Upper lobe of left lung (tissue), 6 donors: ENCODE measurements around the gene THSD7A. TPM values are rescaled to one million over a fixed set of nuclear protein-coding genes. Genes with fewer than 3 reads are reported as not detected.
A peak's percentile ranks its signal among the peaks of the same experiment; 100 is the strongest.

ENCODE experiments used
- ATAC-seq, 2 donors: fragments of 200-7000 bp; cut with Tn5 transposase; one replicate each; pipeline ENCODE4 v1.9.1; 2022; ENCODE audit warnings: mild to moderate bottlenecking in 2 of 2, moderate library complexity in 2 of 2; ENCODE audit not compliant: low FRiP score in 2 of 2
- DNase-seq, 2 donors: peaks; one replicate each; pipeline ENCODE4 v3.0.0-alpha.2; 2019 to 2020
- H3K27ac ChIP-seq, 4 donors: fragments of 200-600 bp; sonication (generic); one replicate each; pipeline ENCODE4 v1.5.1; 2016 to 2019
- H3K27me3 ChIP-seq, 4 donors: fragments of 200-600 bp; sonication (generic); one replicate each; pipeline ENCODE4 v1.5.1; 2017 to 2019
- H3K36me3 ChIP-seq, 4 donors: fragments of 200-600 bp; sonication (generic); one replicate each; pipeline ENCODE4 v1.5.1; 2016 to 2019
- H3K4me1 ChIP-seq, 4 donors: fragments of 200-600 bp; sonication (generic); one replicate each; pipeline ENCODE4 v1.5.1; 2018 to 2019
- H3K4me3 ChIP-seq, 4 donors: fragments of 200-600 bp; sonication (generic); one replicate each; pipeline ENCODE4 v1.5.1; 2017 to 2019; ENCODE audit warnings: mild to moderate bottlenecking in 2 of 4, moderate library complexity in 1 of 4
- H3K9me3 ChIP-seq, 4 donors: fragments of 200-600 bp; sonication (generic); one replicate each; pipeline ENCODE4 v1.5.1; 2018 to 2019
- CTCF ChIP-seq, 6 experiments: fragments of 450-650 bp in 4 of 6; fragments of 200-600 bp in 2 of 6; sonication (generic) in 2 of 6; IDR thresholded peaks; one replicate each; pipeline ENCODE4 v1.5.1; 2016 to 2019; ENCODE audit warnings: antibody characterized with exemption in 6 of 6
- EP300 ChIP-seq, 4 donors: sonication (generic); formaldehyde crosslinking; IDR thresholded peaks; one replicate each; pipeline ENCODE4 v1.5.1; 2017; ENCODE audit warnings: antibody characterized with exemption in 4 of 4, control low read depth in 2 of 4
- POLR2A ChIP-seq, 4 donors: fragments of 450-650 bp; IDR thresholded peaks; one replicate each; pipeline ENCODE4 v1.5.1; 2016 to 2017; ENCODE audit warnings: antibody characterized with exemption in 4 of 4, mild to moderate bottlenecking in 2 of 4
- POLR2AphosphoS5 ChIP-seq, 2 donors: sonication (generic); formaldehyde crosslinking; IDR thresholded peaks; one replicate each; pipeline ENCODE4 v1.5.1; 2017; ENCODE audit warnings: antibody characterized with exemption in 2 of 2
- WGBS, 2 donors: methylation state at CpG; one replicate each; pipeline ENCODE4 v1.1.5; 2017 to 2018; 5-methylcytosine and 5-hydroxymethylcytosine counted together
- total RNA-seq, 6 donors: library from RNA; depleted of rRNA in 4 of 6; stranded (reverse); fragments of >200 nt in 4 of 6; gene quantifications; one replicate each; pipeline versions ENCODE4 v1.1.0 to v1.2.1, GENCODE V29; 2016 to 2021
- donor health status: DM: no; HTN: no; CAD: no; lungs with moderate emphysema.
- donor health status: DM: no; HTN: yes; CAD: no; lungs with severe emphysema.

Gene THSD7A
- total RNA-seq, 6 donors from 2014 or later = 5.1 to 15.7 (median 7.0) TPM

- DNase-seq = no peak
- no peak overlapping the region for H3K27ac ChIP-seq
- no peak overlapping the region for H3K4me3 ChIP-seq
- no peaks in the 10 kb centered on the region for H3K27me3 ChIP-seq
- no peak for TF ChIP-seq POLR2A (IDR thresholded peaks at IDR 0.05)
- TF ChIP-seq POLR2AphosphoS5 (IDR thresholded peaks at IDR 0.05) = no peak
- TF ChIP-seq EP300 (IDR thresholded peaks at IDR 0.05) = peak in 2 of 4 donors; percentile 28 to 85
- TF ChIP-seq CTCF (IDR thresholded peaks at IDR 0.05) = no peak
- WGBS, 2 donors = 50 to 65% methylated on average over 2 of the region's 2 CpGs
- no peaks in the 10 kb centered on the region for H3K9me3 ChIP-seq
- peak in 1 of 2 donors; percentile 46 for ATAC-seq
- no peaks in the 10 kb centered on the region for H3K36me3 ChIP-seq
- H3K4me1 ChIP-seq = peaks cover 0 to 4% (median 0%) of the 10 kb centered on the region in 4 donors
These were observed 164.2 kb downstream of the THSD7A start for GRCh38 chr7:11667810-11668185.

- Histone ChIP-seq H3K36me3 (no peaks in the 10 kb centered on the region), H3K27ac (no peak overlapping the region), H3K4me3 (no peak overlapping the region), H3K9me3 (no peaks in the 10 kb centered on the region), H3K27me3 (no peaks in the 10 kb centered on the region), H3K4me1 (peaks cover 0 to 4% (median 0%) of the 10 kb centered on the region in 4 donors)
- ATAC-seq (no peak), DNase-seq (no peak)
- TF ChIP-seq POLR2AphosphoS5 (IDR thresholded peaks at IDR 0.05) (no peak), POLR2A (IDR thresholded peaks at IDR 0.05) (no peak), CTCF (IDR thresholded peaks at IDR 0.05) (no peak), EP300 (IDR thresholded peaks at IDR 0.05) (peak in 1 of 4 donors; percentile 46)
- 77 to 81% methylated on average over 7 of the region's 7 CpGs for WGBS, 2 donors
These were observed 164.8 kb downstream of the THSD7A start for GRCh38 chr7:11667071-11667809.

GRCh38 chr7:11665357-11665756, 166.6 kb downstream of the THSD7A start:
- H3K27me3 ChIP-seq = no peaks in the 10 kb centered on the region
- DNase-seq (no peak), ATAC-seq (no peak)
- TF ChIP-seq CTCF (IDR thresholded peaks at IDR 0.05) (no peak), POLR2AphosphoS5 (IDR thresholded peaks at IDR 0.05) (no peak), POLR2A (IDR thresholded peaks at IDR 0.05) (no peak), EP300 (IDR thresholded peaks at IDR 0.05) (no peak)
- H3K36me3 ChIP-seq = no peaks in the 10 kb centered on the region
- WGBS, 2 donors = 63 to 67% methylated on average over 3 of the region's 3 CpGs
- H3K9me3 ChIP-seq = no peaks in the 10 kb centered on the region
- H3K4me1 ChIP-seq = peaks cover 0 to 4% (median 0%) of the 10 kb centered on the region in 4 donors
- no peak overlapping the region for H3K27ac ChIP-seq
- no peak overlapping the region for H3K4me3 ChIP-seq

- DNase-seq (no peak), ATAC-seq (no peak)
- Histone ChIP-seq H3K36me3 (no peaks in the 10 kb centered on the region), H3K4me3 (no peak overlapping the region), H3K4me1 (no peaks in the 10 kb centered on the region), H3K9me3 (no peaks in the 10 kb centered on the region), H3K27ac (no peak overlapping the region), H3K27me3 (no peaks in the 10 kb centered on the region)
- WGBS, 2 donors = 76 to 96% methylated on average over 1 of the region's 1 CpG
- no peak for TF ChIP-seq EP300 (IDR thresholded peaks at IDR 0.05)
- TF ChIP-seq POLR2AphosphoS5 (IDR thresholded peaks at IDR 0.05) = no peak
- no peak for TF ChIP-seq CTCF (IDR thresholded peaks at IDR 0.05)
- no peak for TF ChIP-seq POLR2A (IDR thresholded peaks at IDR 0.05)
These were observed 176.4 kb downstream of the THSD7A start for GRCh38 chr7:11655642-11656041.

GRCh38 chr7:11655163-11655562, 176.8 kb downstream of the THSD7A start:
- H3K9me3 ChIP-seq = no peaks in the 10 kb centered on the region
- no peak overlapping the region for H3K4me3 ChIP-seq
- no peaks in the 10 kb centered on the region for H3K36me3 ChIP-seq
- H3K27me3 ChIP-seq = no peaks in the 10 kb centered on the region
- no peak for DNase-seq
- ATAC-seq = no peak
- H3K27ac ChIP-seq = no peak overlapping the region
- no peaks in the 10 kb centered on the region for H3K4me1 ChIP-seq
- TF ChIP-seq POLR2A (IDR thresholded peaks at IDR 0.05) = no peak
